Stimulated activated CD8-positive, alpha-beta memory T cell treated with anti-CD3 and anti-CD28 coated beads, Interleukin-12 subunit alpha, Interleukin-12 subunit beta, amount 100 ng/mL, for 24 hours (primary cell): Measurements from ENCODE around the gene MNX1.

Experiments used
- DNase-seq: peaks from one replicate; pipeline ENCODE4 v3.0.0-alpha.2; 2020; ENCODE audit errors: extremely low read depth

The MNX1 gene

DNA sequence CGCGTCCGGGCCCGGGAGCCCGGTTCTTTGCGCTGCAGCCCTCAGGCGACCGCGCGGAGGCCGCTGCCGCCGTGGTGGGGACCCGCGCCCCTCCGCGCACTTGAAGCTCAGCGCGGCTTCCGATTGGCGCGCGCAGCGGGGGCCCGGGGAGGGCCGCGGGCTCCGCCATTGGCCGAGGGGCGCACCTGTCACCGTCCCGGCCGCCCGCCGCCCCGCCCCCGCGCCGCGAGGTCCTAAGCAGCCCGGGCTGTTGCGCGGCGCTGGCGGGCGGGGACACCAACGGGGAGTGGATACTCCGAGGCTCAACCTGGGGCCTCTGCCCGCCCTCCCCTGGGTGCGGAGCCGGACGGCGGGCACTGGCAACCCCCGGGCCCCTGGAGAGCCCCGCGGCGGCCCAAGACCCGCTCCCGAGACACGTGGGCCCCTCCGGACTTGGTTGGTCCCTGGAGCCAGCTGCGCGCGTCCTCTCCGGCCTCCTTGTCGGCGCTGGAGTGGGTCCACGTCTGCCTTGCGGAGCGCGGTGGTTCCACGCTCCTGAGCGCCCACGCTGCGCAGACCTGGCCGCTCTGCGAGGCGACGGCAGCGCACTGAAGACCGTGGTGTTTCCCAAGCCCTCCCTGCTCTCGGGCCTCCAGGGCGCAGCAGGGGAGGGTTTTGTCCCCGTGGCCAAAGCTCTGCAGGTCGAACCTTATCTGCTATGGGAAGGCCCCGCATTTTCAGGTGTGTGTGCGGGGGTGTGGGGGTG, at the start of gene MNX1:
Gene MNX1, minus strand, starts transcription at position 76 of the 745 bp plus-strand sequence. CDS start 313 bp downstream, outside the sequence.
- no peak for DNase-seq

DNA sequence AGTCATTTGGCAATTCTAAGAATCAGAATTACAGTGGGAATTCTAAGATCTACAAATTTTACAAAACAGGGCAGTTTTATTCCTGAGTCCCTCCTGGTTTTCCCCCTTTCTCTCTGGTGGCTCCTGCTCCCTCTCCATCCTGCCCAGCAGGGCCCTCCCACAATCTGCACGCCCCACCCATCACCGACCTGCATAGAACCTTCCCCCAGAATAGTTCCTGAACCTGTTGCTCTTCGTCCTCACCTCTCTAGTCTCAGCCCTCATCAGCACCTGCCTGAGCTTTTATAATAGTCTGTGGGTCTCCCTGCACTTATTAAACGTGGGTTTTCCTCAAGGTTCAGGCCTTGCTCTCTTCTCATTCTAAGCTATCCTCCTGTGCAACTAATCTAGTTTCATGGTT, 49.1 kb upstream of the MNX1 start:
- no peak for DNase-seq

DNA sequence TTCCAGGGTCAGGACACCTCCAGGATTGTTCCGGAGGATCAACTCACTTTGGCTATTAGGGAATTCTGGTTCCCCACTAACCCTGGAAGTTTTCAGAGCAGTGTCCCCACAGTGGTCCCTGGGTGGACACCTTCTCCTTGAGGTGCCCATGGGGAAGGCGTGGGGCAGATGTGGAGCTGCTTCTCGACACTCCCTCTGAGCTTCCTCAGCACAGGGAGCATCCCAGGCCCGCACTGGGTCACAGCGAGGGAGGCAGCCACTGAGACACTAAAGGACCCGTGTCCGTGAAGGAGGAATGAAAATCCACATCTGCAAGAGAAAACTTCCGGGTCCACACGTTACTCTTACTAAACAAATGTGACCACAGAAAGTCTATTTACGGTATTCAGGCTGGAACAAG, 48.2 kb upstream of the MNX1 start:
- no peak for DNase-seq

DNA sequence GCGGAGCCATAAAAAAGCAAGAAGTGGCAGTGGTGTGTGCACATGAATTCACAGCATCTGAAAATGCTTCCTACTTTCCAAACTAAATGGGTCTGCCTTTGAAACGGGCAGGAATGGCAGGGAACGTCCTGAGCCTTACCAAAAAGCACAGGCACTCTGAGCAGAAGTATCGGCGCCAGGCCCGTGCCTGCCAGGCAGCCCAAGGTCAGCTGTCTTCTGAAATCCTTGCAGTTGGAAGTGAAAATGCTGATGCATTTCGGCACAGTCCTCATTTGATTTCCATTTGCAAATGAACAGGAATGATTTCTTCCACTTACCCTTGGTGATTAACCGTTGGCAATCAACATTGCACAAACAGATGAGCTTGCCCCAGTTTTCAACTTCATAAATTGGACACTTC, 47.6 kb upstream of the MNX1 start:
- DNase-seq, result no peak

DNA sequence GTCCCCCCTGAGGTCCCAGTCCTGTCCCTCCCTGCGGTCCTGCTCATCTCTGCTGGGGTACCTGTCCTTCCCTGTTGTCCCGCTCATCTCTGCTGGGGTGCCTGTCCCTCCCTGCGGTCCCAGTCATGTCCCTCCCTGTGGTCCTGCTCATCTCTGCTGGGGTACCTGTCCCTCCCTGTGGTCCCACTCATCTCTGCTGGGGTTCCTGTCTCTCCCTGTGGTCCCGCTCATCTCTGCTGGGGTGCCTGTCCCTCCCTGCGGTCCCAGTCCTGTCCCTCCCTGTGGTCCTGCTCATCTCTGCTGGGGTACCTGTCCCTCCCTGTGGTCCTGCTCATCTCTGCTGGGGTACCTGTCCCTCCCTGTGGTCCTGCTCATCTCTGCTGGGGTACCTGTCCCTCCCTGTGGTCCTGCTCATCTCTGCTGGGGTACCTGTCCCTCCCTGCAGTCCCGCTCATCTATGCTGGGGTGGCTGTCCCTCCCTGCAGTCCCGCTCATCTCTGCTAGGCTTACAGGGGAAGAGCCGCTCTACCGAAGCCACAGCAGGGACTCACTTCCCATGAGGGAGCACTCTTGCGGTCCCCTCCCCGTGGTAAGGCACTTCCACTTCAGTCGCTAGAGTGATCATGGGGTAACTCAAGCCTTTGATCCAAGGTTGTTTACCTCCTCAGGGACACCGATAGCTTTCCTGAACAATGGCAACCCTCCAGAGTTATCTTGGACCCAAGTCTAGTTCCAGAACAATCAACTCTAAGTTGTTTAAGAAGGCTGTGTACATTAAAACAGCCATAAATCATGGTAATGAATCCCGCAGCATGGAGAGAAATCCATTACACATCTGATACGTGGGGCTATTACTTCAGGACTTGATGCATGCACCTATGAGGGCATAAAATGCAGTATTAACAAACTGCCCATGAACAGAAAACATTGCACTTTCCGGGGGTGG, 46.8 kb upstream of the MNX1 start:
- DNase-seq, result no peak

DNA sequence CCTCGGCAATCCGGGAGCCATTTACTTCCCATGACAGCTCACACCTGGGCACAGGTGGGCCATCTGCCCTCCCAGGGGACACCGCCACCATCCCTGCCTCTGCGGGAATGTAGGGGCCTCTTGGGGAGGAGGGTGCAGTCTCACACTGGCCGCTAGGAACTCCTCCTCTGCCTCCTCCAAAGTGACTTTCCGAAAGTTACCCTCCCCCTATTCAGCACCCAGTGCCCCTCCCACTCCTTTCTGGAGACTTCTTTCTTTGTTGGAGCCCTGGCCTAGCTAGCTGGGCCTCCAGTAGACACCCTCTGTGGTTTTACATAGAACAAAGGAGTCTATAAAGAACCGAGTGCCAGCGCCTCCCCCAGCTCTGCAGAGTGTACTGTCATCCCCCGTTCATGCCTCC, 45.8 kb upstream of the MNX1 start:
- DNase-seq, result no peak

DNA sequence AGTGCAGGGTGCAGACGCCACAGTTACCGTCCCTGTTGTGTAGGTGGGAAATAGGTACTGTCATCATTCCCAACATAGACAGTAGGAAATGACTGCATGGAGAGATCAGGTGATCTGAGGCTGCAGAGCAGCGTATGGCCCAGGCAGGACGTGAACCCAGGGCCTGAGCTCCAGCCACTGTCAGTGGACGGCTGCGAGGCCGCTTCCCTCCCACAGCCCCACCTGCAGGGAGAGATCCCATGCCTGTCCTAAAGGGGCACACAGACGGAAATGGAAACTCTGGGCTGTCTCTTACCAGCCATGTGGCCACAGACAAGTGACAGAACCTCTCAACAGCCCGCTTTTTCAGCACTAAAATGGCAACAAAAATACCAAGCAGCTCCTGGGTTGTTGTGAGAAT, 44.5 kb upstream of the MNX1 start:
- DNase-seq, result no peak

DNA sequence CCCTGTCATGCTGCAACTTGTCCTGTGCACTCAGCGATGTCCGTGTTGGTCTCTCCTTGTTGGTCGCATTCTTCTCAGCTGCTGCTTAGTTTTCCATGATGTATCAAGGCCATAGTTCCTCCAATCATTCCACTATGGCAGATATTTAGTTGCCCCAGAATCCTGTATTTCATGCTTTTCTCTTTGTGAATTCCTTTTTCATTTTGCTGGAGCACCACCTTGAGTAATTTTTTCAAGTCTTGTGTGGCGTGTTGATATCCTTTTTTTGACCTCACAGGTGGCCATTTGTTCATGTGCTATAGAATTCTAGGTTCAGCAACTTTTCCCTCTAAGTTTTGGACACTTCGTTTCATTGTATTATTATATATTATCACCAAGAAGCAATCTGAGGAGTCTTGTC, 42.7 kb upstream of the MNX1 start:
- no peak for DNase-seq

DNA sequence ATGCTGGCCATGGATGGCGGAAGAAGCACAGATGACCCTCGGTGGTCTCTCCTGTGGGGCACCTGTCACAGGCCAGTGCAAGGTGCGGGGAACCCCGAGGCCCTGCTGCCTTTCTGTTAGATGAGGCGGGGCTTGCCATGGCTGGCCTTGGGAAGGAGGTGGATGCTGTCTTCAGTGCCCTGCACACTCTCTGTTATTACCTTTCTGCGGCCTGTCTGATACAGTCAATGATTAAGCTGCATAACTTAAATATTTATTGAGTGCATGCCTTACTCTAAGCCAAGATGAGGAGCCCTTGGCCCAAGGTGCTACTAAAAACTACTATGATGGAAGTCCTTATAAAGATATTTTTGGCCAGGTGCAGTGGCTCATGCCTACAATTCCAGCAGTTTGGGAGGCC, 36.7 kb upstream of the MNX1 start:
- DNase-seq, result no peak

DNA sequence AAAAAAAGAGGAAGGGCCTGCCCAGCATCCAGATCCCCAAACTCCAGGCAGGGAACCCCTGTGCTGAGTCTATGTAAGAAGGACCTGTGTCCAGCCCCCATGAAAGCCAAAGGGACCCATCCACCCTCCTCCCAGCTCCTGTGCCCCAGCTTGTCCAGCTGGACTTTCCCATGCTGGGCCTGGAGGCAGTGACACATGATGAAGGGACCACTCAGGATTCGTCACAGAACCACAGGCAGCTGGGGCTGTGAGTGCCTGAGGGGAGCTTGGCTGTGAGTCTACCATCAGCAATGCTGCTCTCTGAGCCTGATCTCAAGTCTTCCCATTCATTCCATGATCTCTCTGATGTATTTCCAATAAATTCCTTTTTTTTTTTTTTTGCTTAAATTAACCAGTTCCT, 36.2 kb upstream of the MNX1 start:
- no peak for DNase-seq

DNA sequence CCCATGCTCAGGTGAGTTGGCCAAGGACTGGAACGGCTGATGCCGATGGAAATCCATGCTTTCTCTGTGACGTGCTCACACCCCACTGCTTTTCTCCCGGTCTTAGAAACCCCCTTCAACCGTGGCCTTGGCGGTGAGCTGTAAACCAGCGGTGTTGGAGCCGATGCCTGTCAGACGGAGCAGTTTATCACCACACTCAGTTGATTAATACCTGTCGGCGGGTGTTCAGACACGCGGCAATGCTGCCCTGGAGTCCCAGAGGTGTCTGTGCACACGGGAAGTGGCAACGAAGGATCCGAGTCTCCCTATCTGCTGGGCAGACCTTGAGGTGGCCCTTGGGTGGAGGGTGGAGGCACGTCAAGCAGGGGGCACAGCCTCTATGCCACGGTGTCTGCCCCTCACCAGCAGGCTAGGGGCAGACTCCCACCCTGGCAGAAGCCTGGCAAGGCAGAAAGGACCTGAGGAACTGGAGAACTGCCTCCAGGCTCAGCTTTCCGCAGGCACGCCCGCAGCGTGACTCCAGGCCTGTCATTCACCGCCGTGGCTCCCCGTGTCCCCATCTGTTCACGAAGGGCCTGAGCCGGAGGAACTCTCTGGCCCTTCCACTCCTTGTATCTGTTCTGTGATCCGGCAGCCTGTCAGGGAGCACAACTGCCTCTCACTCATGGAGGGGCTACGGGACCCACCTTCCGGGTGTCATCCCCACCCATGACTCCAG, 34.6 kb upstream of the MNX1 start:
- no peak for DNase-seq

DNA sequence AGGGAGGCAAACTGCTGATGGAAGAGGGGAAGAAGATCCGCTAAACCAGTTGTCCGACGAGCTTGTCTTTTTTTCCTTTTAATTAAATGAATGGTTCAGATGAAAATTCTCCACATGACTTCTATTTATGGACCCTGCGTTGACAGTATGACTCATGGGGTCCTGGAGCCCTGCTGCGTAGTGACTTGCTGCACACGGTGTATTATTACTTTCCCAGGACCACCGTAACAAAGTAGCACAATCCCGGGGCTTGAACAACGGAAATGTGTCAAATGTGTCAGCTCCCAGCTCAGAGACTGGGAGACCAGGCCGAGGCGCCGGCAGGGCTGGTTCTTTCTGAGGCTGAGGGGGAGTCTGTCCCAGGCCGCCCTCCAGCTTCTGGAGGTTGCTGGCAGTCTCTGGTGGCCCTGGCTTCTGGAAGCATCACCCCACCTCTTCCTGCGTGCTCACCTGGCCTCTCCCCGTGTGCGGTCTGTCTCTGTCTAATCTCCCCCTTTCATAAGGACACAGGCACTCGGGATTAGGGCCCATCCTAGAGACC, 33.8 kb upstream of the MNX1 start:
- DNase-seq, result no peak

DNA sequence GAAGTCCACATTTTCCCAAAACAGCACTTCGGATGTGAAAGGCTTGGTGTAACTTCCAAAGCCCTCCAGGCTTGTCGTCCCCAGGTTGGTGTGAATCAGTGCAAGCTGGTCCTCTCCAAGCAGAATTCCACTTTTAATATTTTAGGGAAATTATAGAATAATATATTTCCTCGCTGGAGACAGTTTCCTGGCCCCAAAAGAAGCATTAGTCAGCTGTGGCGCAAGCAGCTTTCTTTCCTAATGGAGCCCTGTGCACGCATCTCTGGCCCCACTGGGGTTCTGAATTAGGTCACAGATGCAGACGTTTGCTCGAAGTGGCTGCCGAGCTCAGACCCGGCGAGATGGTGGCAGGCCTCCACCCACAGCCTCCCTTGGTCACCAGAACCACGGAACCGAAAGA, 33.3 kb upstream of the MNX1 start:
- no peak for DNase-seq

DNA sequence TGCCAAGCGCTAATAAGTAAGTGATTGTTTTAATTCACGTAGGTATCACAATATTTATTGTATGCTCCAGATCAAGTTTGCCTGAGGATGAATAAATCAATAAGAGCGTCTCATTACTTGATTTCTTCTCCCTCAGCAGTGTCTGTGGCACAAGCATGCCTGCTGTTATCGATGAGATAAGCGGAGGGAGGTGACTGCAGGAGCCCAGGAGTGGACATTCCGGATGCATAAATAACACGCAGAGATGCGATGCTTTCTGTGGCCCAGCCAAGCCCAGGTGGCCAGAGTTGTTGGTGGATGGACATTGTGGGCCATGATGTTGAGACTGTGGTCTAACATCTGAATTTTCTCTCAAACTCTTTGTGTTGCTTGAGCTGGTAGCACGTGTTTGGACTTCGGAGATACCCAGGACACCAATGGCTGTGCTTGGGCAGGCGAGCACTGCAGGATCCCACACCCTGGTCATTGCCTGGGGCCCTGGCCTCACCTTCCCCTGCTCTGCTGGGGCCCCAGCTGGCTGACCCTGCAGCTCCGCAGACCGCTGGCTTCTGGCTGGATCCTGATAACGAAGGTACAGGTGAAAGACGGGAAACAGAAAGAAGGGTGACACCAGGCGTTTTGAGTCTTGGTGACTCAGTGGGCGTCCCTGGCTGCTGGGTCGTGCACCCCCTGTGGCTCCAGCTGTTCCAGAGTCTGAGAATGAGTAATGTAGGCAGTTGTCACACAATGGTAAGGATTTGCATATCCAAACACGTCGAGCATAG, 31.2 kb upstream of the MNX1 start:
- no peak for DNase-seq

DNA sequence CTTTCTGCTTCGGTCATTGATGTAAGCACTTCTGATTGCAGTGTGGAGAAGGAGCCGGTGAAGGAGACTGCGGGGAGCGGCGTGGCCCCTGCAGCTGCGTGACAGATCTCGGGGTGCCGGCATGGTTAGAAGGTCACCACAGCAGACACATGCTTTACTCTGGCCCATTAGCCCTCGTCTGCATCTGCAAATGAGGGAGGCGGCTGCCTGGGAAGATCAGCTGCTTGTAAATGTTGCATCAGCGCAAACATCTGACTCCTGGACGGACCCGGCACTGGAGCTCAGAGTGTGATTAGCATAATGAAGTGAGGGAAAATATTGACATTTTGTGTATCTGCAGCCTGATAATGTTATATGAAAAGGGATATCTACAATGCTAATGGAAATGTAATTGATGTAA, 30.5 kb upstream of the MNX1 start:
- no peak for DNase-seq

DNA sequence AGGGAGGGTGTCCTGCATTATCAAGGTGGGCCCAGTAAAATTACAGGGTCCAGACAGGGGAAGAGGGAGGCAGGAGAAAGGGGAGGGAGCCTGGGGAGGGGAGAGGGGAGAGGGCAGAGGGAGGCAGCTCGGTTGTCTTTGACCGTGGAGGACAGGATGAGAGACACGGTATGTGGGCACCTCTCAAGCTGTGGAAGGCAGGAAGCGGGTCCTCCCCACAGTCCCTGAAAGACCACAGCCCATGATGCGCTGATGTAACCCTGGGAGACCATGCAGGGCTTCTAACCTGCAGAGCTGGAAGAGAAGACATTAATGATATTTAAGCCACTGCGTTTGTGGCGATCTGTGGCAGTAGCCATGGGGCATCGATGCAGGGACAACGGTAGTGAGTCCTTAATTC, 27.2 kb upstream of the MNX1 start:
- no peak for DNase-seq

DNA sequence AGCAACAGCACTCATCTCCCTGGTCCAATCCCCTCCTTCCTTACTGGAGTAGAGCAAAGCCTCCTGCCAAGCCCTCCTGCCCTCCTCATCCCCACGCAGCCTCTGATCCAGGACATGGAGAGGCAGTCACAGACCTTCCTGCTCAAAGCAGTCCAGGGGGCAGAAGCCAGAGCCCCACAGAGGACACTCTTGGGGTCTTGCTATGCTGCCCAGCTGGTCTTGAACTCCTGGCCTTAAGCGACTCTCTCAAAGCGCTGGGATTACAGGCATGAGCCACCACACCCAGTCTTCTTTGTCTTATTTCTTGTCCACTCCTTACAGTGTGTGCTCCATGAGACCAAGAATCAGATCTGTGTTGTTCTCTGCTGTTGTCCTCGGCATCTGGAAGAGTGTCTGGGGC, 26.6 kb upstream of the MNX1 start:
- DNase-seq, result no peak

DNA sequence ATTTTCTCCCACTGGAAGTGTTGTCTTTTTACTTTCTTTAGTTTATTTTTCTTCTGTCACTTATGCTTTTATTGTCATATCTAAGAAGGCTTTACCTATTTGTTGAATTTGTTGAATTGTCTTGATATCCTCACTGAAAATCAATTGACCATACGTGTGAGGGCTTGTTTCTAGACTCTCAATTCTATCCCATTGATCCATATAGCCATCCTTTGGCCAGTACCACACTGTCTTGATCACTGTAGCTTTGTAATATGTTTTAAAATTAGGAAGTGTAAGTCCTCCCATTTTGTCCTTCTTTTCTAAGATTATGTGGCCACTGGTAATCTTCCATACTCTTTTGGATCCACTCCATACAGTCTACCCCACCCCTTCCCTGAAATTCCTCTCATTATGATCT, 25.5 kb upstream of the MNX1 start:
- DNase-seq, result no peak

DNA sequence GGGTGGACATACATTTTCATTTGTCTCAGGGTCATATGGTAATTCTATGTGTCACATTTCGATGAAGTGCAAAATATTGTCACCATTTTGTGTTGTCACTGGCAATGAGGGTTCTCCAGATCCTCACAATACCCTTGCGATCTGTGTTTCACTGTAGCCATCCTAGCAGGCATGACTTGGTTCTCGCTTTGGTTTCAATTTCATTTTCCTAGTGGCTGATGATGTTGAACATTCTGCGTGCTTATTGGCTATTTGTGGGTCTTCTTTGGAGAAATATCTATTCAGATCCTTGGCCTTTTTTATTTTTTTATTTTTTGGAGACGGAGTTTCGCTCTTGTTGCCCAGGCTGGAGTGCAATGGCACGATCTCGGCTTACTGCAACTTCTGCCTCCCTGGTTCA, 24.8 kb upstream of the MNX1 start:
- DNase-seq, result no peak

DNA sequence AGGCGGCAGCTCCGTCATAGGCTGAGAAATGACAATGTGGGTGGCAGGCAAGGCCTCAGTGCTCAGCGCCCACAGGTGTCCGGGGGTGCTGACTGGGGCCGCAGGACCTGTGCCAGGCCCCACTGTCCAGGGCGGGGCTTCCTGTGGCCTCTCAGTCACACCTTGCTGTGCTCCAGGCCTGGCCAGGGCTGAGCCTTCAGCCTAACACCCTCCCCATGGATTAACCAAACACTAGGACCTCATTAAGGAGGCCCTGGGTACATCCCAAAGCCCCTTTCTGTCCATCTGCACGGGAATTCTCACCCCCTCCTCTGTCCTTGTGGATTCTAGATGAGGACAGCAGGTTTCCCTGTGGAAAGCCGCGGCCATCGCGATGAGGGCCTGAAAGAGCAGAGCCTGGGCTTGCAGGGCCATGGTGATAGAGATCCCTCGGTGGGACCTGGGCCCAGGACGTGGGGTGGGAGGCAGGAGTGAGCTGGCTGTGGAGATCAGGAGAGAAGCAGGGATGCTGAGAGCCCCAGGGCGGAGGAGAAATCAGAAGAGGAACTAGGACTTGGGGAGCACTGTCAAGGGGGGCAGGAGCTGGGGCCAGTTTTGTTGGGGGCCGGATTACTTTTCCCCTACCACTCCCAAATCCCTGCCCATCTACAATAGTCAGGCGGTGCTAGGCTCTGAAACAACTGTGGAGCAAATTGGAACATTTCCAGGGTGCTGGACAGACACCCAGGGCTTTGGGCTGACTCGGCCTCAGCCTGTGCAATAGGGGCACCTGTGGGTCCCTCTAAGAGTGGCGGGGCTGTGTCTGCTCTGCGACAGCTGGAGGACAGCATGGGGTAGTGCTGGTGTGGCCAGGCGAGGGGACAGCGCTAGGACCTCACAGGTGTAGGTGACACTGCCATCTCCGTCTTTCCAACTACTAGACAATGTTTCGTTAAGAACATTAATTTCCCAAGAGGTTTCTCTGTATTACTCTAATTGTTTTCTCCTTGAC, 23.3 kb upstream of the MNX1 start:
- DNase-seq, result no peak
